ENCODE measurements around the gene LRRC71.

LRRC71 gene

DNA sequence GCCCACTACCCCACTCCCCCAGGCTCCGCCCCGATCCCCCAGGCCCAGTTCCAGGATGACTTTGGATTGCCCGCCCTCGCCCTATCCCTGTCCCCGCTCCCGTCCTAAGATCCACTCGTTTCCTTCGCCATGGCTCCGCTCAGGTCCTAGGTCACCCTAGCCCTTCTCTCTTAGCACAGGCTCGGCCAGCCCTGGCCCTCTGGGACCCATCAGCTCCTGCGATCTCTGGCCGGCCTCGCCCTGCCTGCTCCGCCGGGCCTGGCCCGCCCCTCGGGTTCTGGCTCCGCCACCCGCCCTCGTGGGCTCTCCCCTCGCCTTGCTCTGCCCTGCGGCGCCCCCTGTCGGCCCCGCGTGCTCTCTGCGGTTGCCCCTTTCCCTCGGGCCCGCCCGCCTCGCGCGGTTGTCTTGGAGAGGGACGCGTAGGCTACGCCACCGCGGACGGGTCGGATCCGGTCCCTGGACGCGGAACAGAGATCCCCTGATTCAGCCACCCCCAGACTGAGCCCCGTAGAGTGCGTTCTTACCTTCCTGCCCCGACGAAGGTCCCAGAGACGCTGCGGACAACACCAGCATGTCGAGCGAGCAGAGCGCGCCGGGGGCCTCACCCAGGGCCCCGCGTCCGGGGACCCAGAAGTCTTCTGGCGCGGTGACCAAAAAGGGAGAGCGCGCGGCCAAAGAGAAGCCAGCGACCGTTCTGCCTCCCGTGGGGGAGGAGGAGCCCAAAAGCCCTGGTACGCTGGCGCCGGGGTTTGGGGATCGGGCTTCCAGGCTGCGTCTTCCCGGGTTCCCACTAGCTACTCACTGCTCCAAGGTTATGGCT lies at the start of gene LRRC71:
Gene LRRC71 (plus strand): TSS at position 400 of the 820 bp plus-strand sequence. CDS start 172 bp downstream, at position 572.
- DNase-seq (ENCODE audit: low read depth): no peak

DNA sequence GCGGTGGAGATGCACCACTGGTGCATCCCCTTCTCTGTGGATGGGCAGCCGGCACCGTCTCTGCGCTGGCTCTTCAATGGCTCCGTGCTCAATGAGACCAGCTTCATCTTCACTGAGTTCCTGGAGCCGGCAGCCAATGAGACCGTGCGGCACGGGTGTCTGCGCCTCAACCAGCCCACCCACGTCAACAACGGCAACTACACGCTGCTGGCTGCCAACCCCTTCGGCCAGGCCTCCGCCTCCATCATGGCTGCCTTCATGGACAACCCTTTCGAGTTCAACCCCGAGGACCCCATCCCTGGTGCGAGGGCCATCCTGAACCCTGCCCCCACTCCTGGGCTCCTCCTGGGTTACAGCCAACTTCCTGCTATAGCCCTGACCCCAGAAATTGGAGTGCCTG lies 46.8 kb upstream of the LRRC71 start:
- no peak for DNase-seq (ENCODE audit: low read depth)

DNA sequence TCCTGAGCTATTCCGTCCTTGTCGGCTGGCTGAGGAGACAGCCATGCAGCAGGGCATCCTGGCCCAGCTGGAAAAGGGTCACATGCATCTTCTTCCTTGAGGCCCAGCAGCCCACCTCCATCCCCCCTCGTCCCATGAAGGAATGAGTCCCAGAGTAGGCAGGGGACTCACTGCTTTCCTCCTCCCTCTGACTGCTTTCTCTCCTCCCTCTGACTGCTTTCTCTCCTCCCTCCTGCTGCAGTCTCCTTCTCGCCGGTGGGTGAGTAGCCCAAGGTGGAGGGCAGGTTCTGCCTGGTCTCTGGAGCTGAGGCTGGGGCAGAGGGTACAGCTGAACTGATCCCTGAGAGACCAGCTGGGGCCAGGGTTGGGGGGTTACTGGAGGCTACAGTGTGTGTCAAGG lies 46.3 kb upstream of the LRRC71 start:
- no peak for DNase-seq (ENCODE audit: low read depth)

DNA sequence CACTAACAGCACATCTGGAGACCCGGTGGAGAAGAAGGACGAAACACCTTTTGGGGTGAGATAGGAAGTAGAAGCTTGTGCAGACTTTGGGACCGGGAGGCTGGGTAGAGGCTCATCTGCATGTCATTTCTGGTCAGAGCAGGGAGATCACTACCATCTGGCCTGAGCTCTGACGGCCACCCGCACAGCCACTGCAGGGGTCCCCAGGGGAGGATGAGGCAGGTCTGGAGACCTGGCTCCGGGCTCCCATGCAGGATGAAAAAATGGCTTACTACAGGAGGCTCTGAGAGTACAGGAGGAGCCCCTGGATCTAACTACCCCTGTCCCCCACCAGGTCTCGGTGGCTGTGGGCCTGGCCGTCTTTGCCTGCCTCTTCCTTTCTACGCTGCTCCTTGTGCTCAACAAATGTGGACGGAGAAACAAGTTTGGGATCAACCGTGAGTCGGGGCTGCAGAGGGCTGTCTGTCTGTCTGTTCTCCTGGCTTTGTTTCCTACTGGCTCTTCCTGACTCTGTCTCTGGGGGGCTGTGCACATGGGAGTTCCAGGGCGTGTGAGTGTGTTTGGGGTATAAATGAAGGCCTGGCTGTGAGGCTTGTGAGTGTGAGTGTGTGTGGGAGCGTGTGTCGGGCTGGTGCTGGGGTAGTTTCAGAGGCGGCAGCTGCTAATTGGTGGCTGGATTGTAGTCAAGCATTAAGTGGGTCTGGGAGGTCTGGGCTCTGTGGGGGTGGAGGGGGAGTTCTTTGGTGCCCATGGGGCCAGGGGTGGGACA lies 45.7 kb upstream of the LRRC71 start:
- no peak for DNase-seq (ENCODE audit: low read depth)

DNA sequence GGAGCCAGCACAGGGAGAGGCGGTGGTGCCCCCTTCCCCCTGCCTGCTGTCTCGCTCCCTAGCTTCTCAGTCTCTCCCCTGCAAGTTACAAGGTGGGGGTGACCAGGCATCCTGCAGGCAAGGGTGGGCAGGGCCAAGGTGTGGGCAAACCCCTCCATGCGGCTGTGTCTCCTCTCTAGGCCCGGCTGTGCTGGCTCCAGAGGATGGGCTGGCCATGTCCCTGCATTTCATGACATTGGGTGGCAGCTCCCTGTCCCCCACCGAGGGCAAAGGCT lies 45.2 kb upstream of the LRRC71 start:
- no peak for DNase-seq (ENCODE audit: low read depth)

DNA sequence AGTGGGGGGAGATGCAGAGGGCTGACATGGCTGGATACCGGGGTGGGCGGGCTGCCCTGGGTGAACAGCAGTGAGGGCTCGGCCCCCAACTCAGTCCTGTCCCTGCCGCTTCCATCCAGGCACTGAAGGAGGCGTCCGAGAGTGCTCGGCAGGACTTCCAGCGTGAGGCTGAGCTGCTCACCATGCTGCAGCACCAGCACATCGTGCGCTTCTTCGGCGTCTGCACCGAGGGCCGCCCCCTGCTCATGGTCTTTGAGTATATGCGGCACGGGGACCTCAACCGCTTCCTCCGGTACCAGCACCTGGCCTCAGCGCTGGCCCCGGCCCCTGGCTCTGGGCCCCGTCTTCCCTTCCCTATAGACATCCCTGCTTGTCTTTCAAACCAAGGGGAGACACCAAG lies 44.2 kb upstream of the LRRC71 start:
- no peak for DNase-seq (ENCODE audit: low read depth)

DNA sequence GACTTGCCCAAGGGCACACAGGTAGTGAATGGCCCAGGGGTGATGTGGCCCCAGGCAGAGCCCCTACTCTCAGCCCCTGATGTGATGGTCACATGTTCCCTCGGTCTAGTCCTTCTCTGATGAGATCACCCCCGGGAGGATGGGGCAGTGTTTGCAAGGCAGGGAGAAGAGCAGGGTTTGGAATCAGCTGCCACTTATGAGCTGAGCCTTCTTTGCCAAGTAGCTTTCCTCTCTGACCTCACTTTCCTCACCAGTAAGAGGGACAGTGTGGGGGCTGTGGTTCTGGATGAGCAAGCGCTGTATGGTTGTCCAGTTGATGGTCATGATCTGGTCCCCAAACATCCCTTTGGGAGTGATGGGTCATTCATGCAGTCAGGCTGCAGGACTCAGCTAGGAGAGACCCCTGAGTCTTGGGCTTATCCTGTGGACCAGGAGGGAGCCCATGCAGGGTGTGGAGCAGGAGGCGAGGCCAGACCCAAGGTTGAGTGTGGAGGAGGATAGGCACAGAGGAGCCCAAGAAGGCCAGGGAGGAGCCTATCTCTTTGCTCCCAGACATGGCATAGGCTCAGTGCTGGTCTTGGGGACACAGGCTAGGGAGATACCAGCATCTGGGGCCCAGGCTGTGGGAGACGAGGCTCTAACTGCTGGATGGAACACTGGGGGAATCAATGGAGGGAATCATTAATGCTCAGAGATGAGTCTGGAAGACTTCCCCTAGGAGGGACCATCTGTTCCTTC lies 42.8 kb upstream of the LRRC71 start:
- no peak for DNase-seq (ENCODE audit: low read depth)

DNA sequence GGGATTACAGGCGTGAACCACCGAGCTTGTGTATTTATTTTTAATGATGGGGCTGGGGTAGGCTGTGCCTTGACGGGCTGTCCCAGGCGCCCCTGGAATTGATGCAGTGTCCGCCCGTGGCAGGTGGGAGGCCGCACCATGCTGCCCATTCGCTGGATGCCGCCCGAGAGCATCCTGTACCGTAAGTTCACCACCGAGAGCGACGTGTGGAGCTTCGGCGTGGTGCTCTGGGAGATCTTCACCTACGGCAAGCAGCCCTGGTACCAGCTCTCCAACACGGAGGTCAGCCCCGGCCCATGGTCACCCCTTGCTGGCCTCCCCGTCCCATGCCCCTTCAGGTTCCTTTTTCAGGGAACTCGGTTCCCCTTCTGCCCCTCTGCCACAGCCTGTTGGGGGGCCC lies 40.6 kb upstream of the LRRC71 start:
- no peak for DNase-seq (ENCODE audit: low read depth)

DNA sequence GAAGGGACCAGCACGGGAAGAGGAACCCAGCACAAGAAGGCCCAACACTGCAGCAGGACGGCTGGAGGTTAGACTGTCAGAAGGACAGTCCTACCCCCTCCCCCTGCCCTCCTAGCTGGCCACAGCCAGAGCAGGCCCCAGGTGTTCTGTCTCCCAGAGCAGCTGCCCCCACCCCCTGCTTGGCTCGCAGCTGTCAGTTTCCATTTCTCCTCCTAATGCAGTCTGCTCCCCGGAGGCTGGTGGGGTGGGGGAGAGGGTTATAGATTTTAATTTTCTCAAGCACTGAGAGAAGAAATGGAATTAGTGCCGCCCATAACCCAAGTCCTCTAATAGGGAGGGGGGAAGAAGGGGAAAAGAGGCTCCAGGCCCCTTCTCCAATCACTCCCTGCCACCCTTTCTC lies 40.0 kb upstream of the LRRC71 start:
- DNase-seq (ENCODE audit: low read depth): no peak

DNA sequence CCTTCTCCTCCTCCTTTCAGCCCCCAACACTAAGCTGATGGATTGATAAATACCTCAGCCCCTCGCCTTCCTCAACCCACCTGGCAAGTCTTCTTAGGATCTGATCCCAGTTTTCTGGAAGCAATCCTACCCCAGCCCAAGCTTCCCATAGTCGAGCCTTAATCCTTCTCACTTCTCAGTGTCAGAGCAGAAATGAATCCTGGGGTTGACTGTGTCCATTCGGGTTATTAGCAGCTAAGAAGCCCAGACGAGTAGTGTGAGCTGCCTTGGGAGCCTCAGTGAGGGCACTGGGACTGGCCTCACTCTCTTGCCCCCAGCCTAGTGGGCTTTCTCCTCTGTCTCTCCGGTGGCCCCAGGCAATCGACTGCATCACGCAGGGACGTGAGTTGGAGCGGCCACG lies 39.3 kb upstream of the LRRC71 start:
- no peak for DNase-seq (ENCODE audit: low read depth)

DNA sequence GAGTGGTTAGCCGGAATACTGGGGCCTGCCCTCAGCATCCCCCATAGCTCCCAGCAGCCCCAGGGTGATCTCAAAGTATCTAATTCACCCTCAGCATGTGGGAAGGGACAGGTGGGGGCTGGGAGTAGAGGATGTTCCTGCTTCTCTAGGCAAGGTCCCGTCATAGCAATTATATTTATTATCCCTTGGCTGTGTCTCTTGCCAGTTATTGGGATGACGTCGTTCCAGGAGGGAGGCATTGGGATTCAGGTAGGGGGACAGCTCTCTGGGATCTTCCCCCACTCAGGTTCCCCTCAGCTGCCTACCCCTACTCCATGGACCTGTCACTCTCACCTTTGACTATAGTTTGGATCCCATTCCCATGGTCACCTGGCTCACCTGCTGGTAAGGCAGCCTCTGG lies 38.8 kb upstream of the LRRC71 start:
- DNase-seq (ENCODE audit: low read depth): no peak

DNA sequence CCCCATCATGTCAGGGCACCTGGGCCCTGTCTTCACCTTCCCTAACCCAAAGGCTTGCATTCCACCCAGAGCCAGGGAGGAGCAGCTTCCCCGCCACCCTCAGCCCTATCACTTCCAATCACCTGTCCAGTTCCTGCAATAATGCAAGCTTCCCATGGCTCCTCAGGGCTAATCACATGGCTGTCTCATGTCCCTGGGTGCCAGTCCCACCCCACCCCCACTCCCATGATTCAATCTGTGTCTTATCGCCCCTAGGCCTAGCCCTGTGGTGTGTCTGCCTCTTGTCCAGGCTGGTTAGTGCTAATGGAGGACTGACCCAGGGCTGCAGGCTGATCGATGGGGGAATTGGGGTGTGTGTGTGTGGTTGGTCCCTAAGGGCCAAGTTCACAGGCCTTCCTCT lies 37.9 kb upstream of the LRRC71 start:
- no peak for DNase-seq (ENCODE audit: low read depth)

DNA sequence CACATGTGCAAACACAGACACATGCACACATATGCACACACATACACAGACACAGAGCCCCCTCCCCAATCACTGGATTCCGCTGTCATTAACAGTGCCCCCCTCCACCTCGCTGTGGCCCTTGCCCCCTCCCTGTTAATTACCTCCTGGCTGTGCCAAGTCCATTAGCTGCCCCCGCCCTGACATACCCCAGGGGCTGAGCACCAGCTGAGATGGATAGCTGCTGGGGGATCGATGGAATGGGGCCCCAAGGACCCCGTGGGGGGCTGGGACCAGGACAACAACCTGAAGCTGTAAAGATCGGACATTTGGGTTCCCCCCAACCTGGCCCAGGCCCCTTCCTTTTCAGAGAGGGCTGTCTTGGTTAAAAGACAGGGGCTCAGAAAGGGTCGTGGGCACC lies 36.5 kb upstream of the LRRC71 start:
- no peak for DNase-seq (ENCODE audit: low read depth)

DNA sequence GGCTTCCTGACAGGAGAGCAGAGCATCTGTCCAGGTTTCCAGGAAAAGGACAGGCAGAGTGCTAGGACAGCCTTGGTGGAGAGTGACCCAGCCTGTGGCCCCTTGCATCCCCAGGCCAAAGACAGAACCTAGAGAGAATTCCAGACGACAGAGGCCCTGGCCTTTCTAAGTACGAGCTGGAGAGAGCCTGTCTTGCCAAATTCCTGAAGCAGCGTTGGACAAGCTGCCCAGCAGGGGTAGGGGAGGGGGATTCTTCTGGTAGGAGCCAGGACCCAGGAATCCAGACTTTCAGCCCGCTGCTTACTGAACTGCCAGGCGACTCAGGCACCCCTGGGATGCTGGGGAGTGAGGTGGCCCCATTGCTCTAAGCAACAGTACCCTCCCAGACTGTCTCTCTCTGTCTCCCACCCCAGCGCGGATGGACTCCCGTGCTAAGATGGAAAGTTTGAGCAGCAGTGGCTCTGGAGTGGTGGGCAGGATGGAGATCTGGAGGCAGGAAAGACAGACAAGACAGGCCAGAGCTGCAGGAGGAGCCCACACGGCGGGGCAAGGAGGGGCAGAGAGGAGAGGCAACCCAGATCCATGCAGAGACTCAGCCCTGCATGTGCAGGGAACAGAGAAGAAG lies 35.8 kb upstream of the LRRC71 start:
- DNase-seq (ENCODE audit: low read depth): no peak

DNA sequence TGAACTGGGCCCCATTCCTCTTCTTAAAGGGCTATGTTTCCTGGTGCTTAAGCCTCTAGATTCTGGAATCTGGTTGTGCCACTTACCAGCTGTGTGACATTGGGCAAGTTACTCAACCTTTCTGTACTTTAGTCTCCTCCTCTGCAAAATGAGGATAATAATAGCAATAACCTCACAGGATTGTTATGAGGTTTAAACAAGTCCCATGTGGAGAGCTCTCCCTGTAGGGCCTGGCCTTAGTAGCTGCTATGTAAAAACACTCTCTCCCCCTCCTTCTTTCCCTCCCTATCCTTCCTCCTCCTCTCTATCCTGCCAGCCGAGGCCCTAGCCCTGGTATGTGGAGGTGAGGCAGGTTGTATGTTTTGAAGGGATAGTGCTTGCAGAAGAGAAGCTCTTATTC lies 35.1 kb upstream of the LRRC71 start:
- no peak for DNase-seq (ENCODE audit: low read depth)

DNA sequence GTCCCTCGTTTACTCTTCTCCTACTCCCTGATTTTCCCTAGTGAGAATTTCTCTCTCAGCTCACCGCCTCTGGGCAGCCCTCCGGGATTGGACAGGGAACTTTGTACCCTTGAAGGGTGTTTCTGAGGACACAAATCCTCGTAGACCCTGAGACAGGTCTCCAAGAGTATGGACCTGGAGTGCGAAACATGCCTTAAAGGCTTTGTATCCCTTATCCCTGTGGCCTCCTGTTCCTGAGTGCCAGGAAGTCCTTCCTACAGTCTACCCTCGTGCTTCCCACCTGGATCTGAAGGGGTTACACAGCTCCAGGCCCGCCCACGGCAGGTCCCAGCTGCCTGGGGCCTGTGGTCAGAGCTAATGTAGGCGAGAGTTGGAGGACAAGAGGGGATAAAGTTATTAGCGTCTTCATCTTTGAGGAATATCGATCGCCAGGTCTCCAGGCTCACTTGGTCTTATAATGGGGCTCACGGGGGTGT lies 34.5 kb upstream of the LRRC71 start:
- no peak for DNase-seq (ENCODE audit: low read depth)

DNA sequence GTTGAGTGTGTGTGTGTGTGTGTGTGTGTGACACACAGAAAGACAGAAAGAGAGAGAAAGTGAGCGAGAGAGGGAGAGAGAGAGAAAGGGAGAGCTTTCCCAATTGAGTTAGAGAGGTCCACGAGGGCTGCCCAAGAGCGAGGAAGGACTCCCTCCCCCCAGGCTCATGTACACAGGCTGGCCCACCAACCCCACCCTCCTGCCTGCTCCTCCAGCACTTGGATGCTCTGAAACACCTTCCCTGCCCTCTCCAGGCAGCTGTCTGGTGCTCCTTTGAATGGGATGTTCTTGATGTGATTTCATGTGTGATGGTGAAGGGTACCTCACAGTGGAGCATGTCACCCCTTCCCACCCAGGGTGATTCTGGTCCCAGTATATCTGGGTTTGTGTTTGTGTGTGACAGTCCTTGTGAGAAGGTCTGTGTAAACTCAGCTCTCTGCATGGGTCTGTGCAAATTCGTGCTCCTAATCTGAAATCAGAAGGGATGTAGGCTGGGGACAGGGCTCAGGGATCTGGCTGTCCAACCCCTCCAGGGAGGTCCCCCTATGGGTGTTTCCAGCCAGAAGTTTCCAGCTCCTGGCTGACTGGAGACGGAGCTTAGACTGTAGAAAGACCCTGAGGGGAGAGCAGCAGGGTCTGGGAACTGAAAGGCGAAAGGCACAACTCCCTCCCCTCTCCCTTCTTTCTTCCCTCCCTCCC lies 33.7 kb upstream of the LRRC71 start:
- no peak for DNase-seq (ENCODE audit: low read depth)

DNA sequence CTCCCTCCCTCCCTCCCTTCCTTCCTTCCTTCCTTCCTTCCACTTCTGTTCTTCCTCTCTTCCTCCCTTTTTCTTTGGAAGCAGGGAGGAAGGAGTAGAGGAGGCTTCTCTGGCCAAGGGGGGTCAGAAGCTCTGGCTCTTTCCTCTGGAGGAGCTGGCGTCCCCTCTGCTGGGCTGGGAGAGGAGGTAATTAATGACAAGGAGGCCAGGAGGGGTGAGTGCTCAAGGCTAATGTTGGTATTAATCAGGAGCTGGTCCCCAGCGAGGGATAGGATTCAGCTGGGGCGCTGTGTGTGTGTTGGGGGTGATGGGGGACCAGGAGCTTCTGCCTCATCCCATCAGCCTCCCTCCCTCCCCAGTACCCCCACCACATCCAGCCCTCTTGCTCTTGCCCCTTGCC lies 33.1 kb upstream of the LRRC71 start:
- DNase-seq (ENCODE audit: low read depth): no peak

DNA sequence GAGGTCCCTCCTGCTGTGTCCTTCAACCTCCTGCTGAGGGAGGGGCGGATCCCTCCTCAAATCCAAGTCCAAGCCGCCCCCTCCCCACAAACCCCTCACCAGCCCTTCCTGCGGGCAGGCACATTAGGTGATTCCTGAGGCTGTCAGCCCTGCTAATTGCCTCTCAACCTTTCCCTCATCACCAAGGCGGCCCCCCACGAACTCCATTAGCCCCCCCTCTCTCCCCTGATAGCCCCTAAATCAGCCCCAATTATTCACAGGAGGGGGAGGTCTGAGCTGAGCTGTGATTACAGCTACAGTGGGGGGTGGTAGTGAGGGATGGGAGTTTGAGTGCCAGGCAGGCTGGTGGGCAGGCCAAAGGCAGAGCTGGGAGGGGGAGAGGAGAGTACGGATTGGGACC lies 32.7 kb upstream of the LRRC71 start:
- no peak for DNase-seq (ENCODE audit: low read depth)

DNA sequence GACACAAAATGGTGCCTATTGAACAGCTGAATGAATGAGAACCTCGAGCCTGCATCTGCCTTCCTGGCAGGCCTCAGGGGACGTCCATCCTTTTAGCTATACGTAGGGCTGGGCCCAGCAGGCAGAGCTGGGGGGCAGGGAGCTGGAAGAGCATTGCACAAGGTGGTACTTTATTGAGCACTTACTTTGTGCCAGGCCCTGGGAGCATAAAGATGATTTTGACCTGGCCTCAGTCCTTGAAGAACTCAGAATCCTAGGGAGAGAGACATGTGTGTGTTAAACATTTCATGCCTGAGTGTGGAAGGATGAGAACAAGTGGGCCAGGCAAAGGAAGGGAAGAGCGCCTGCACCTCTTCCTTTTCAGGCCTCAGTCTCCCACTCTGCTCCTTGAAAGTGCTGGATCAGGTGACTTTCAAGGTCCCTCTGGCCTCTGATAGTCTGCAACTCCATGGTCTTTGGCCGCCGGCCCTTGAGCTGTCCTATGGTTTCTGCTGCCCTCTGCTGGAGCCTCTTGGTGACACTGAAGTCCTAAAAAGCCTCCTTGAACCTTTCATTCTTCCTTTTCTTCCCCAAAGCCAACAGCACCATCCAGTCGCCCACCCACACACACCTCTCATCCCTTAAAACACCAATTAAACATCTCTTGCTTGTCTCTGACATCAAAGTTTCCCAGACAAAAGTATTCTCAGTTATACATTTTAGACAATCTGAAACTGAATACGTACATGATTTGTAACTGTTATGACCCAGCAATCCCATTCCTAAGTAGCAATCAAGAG lies 30.4 kb upstream of the LRRC71 start:
- no peak for DNase-seq (ENCODE audit: low read depth)
